Omental fat pad (tissue), 4 donors: Measurements from ENCODE around the gene NT5DC1. TPM values are rescaled to one million over a fixed set of nuclear protein-coding genes. Genes with fewer than 3 reads are reported as not detected.

Experiments
- ATAC-seq: fragments of 150-250 bp; one replicate; pipeline ENCODE4 v1.9.1; 2016; ENCODE audit warnings: mild to moderate bottlenecking, moderate library complexity; ENCODE audit not compliant: low FRiP score
- DNase-seq: peaks from one replicate; pipeline ENCODE4 v3.0.0-alpha.2; 2019; ENCODE audit warnings: low spot score
- total RNA-seq, 4 donors: library from RNA; depleted of rRNA; stranded (reverse); fragments of >200 nt; gene quantifications; one replicate each; pipeline ENCODE4 v1.1.0, GENCODE V29; 2016
- TF ChIP-seq, protein P1 (sequence below), 3 donors: fragments of 450-650 bp; IDR thresholded peaks; one replicate each; pipeline ENCODE4 v1.5.1; 2016 to 2017; ENCODE audit warnings: antibody characterized with exemption in 3 of 3, mild to moderate bottlenecking in 3 of 3, moderate library complexity in 2 of 3

Gene NT5DC1
- total RNA-seq, 4 donors from 2014 or later: 6.1 to 8.7 (median 8.2) TPM

DNA sequence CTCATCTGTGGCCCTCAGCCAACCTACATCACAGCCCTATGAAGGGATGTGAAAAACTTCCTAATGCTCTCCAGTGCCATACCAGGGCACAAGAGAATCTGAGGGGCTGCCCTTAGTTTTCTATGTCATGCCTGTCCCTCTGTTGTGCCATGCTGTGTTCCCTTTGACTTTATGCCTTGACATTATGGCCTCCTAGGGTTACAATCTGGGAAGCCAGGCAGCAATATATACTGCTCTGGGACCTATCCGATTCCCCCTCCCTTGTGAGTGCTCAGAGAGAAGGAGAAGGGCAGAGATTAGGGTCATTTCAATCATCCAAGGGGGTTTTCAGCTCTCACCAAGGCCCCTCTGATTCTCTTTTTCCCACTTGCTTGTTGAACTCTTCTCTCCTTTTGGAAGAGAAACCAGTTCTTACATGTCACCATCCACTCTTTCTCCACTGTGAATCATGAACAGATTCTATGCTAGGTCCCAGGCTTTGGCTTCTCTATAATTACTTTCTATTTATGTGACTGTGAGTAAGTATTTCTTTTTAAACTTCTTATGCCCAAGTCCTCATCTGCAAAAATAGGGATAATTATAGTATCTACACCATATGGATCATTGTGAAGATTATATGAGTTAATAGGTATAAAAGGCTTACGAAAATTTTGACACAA, 25.8 kb upstream of the NT5DC1 start:
- no peak for DNase-seq
- TF ChIP-seq, protein P1, sequence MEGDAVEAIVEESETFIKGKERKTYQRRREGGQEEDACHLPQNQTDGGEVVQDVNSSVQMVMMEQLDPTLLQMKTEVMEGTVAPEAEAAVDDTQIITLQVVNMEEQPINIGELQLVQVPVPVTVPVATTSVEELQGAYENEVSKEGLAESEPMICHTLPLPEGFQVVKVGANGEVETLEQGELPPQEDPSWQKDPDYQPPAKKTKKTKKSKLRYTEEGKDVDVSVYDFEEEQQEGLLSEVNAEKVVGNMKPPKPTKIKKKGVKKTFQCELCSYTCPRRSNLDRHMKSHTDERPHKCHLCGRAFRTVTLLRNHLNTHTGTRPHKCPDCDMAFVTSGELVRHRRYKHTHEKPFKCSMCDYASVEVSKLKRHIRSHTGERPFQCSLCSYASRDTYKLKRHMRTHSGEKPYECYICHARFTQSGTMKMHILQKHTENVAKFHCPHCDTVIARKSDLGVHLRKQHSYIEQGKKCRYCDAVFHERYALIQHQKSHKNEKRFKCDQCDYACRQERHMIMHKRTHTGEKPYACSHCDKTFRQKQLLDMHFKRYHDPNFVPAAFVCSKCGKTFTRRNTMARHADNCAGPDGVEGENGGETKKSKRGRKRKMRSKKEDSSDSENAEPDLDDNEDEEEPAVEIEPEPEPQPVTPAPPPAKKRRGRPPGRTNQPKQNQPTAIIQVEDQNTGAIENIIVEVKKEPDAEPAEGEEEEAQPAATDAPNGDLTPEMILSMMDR (IDR thresholded peaks at IDR 0.05): no peak
- no peak for ATAC-seq

DNA sequence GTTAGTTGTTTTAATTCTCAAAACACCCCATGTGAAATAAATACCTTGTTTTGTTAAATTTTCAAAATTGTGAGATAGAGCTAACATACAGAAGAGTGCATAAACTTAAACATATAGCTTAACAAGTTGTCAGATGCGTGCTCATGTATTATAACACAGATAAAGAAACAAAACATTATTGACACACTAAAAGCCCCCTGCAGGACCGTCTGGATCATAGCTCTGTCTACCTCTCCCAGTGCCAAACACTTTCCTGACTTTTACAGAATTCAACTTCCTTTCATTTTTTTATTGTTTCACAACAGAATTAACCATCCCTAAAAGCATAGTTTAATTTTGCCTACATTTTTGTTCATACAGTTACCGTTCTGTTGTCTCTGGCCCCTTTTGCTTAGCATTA, 22.1 kb upstream of the NT5DC1 start:
- DNase-seq (no peak), ATAC-seq (no peak)
- TF ChIP-seq, protein P1 (IDR thresholded peaks at IDR 0.05): no peak

DNA sequence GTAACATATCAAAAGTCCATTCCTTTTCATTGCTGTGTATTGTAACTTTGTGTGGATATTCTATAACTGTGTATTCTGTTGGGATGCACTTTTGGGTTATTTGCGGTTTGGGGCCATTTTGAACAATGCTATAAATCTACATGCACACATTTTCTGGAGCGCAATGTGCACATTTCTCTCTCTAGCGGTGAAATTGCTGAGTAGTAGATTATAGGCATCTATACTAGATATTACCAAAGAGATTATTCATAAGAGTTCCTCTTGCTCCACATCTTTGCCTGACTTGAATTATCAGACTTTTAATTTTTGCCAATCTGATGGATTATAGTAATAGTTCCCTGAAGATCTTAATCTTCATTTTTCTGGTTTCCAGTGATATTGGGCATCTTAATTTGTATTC, 21.7 kb upstream of the NT5DC1 start:
- TF ChIP-seq, protein P1 (IDR thresholded peaks at IDR 0.05): no peak
- no peak for DNase-seq
- ATAC-seq: no peak

- ATAC-seq (no peak), DNase-seq (no peak)
- TF ChIP-seq, protein P1 (IDR thresholded peaks at IDR 0.05): no peak
Measured at GRCh38 chr6:116083052-116083451, 17.6 kb upstream of the NT5DC1 start.

DNA sequence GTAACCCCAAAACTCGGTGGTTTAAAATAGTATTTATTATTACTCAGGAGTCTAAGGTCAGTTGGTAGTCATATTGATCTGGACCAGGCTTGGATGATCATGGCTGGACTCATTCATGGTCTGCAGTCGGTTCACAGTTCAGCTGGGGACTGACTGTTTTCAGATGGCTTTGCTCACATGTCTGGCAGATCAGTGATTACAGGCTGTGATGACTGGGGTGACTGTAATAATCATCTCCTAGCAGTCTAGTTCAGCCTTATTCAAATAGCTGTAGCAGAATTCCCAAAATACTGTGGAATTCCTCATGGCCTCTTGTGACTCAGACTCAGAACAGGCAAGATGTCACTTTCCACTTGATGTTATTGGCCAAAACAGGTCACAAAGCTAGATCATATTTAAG, 16.4 kb upstream of the NT5DC1 start:
- TF ChIP-seq, protein P1 (IDR thresholded peaks at IDR 0.05): no peak
- ATAC-seq (no peak), DNase-seq (no peak)

- ATAC-seq: no peak
- TF ChIP-seq, protein P1 (IDR thresholded peaks at IDR 0.05): no peak
- no peak for DNase-seq
Measured at GRCh38 chr6:116087437-116088027, 13.1 kb upstream of the NT5DC1 start.

DNA sequence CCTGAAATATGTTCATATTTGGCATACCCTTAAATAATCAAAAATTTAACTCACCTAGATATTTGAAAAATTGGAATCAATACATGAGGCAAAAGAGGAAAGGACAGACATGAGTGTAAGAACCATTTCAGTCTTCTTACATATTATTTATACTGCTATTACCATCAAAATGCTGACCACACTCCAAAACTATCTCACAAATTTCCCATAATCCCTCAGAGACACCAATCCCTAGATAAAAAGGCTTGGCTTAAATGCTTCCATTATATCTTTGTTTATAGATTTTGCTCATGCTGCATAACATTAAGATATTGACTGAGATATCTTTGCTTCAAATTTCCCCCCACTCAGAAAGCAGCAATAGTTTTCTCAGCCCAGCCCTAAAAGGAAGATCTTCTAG, 11.7 kb upstream of the NT5DC1 start:
- TF ChIP-seq, protein P1 (IDR thresholded peaks at IDR 0.05): no peak
- ATAC-seq: no peak
- DNase-seq: no peak
